Measurements from ENCODE around the gene UBE2O. TPM values are rescaled to one million over a fixed set of nuclear protein-coding genes. Genes with fewer than 3 reads are reported as not detected.

Gene UBE2O
- total RNA-seq, 6 donors from 2014 or later = 20.5 to 55.5 (median 27.7) TPM

- Histone ChIP-seq H3K4me1 (peaks cover 14 to 19% (median 15%) of the 10 kb centered on the region in 4 donors), H3K36me3 (no peaks in the 10 kb centered on the region), H3K4me3 (no peak overlapping the region), H3K27ac (no peak overlapping the region), H3K27me3 (no peaks in the 10 kb centered on the region), H3K9me3 (no peaks in the 10 kb centered on the region)
- DNase-seq (no peak), ATAC-seq (ENCODE audit: low FRiP score in 2 of 2) (no peak)
- WGBS, 2 donors = 93 to 98% methylated on average over 5 to 6 of the region's 6 CpGs
- TF ChIP-seq POLR2A (IDR thresholded peaks at IDR 0.05) = no peak
- TF ChIP-seq POLR2AphosphoS5 (IDR thresholded peaks at IDR 0.05) = no peak
- TF ChIP-seq CTCF (IDR thresholded peaks at IDR 0.05) = no peak
- TF ChIP-seq EP300 (IDR thresholded peaks at IDR 0.05) = no peak
Measured at GRCh38 chr17:76416457-76416856, 36.5 kb downstream of the UBE2O start.

- Histone ChIP-seq H3K9me3 (no peaks in the 10 kb centered on the region), H3K27me3 (no peaks in the 10 kb centered on the region), H3K4me3 (no peak overlapping the region), H3K36me3 (no peaks in the 10 kb centered on the region), H3K4me1 (peaks cover 9 to 16% (median 15%) of the 10 kb centered on the region in 4 donors), H3K27ac (no peak overlapping the region)
- TF ChIP-seq CTCF (IDR thresholded peaks at IDR 0.05) = no peak
- no peak for TF ChIP-seq EP300 (IDR thresholded peaks at IDR 0.05)
- TF ChIP-seq POLR2A (IDR thresholded peaks at IDR 0.05) = no peak
- TF ChIP-seq POLR2AphosphoS5 (IDR thresholded peaks at IDR 0.05) = no peak
- no peak for ATAC-seq (ENCODE audit: low FRiP score in 2 of 2)
- WGBS, 2 donors = 79 to 83% methylated on average over 15 of the region's 15 CpGs
- no peak for DNase-seq
Measured at GRCh38 chr17:76415786-76416185, 37.2 kb downstream of the UBE2O start.

GRCh38 chr17:76414334-76415295, 38.3 kb downstream of the UBE2O start:
- DNase-seq (peak in 1 of 2 donors; percentile 87), ATAC-seq (ENCODE audit: low FRiP score in 2 of 2) (peak in 1 of 2 donors; percentile 42)
- TF ChIP-seq POLR2A (IDR thresholded peaks at IDR 0.05) (no peak), POLR2AphosphoS5 (IDR thresholded peaks at IDR 0.05) (no peak), CTCF (IDR thresholded peaks at IDR 0.05) (no peak), EP300 (IDR thresholded peaks at IDR 0.05) (no peak)
- Histone ChIP-seq H3K4me3 (no peak overlapping the region), H3K36me3 (no peaks in the 10 kb centered on the region), H3K27ac (no peak overlapping the region), H3K9me3 (no peaks in the 10 kb centered on the region), H3K4me1 (peaks cover 7 to 16% (median 9%) of the 10 kb centered on the region in 4 donors), H3K27me3 (no peaks in the 10 kb centered on the region)
- 55 to 60% methylated on average over 8 to 21 of the region's 21 CpGs for WGBS, 2 donors

- no peaks in the 10 kb centered on the region for H3K36me3 ChIP-seq
- H3K27ac ChIP-seq = no peak overlapping the region
- H3K27me3 ChIP-seq = no peaks in the 10 kb centered on the region
- no peaks in the 10 kb centered on the region for H3K9me3 ChIP-seq
- ATAC-seq (ENCODE audit: low FRiP score in 2 of 2) (no peak), DNase-seq (no peak)
- peaks cover 7 to 16% (median 9%) of the 10 kb centered on the region in 4 donors for H3K4me1 ChIP-seq
- TF ChIP-seq CTCF (IDR thresholded peaks at IDR 0.05) (no peak), EP300 (IDR thresholded peaks at IDR 0.05) (no peak), POLR2AphosphoS5 (IDR thresholded peaks at IDR 0.05) (no peak), POLR2A (IDR thresholded peaks at IDR 0.05) (no peak)
- 91 to 95% methylated on average over 4 to 5 of the region's 5 CpGs for WGBS, 2 donors
- no peak overlapping the region for H3K4me3 ChIP-seq
Measured at GRCh38 chr17:76411247-76411646, 41.7 kb downstream of the UBE2O start.

Data from upper lobe of left lung (tissue), 6 donors.